ENCODE data around the gene SLC44A3. TPM values are rescaled to one million over a fixed set of nuclear protein-coding genes. Genes with fewer than 3 reads are reported as not detected.

SLC44A3 gene
- total and polyA plus RNA-seq, 2 donors (not counting 1 experiment from before 2014, with no cell fraction given) = 3.9 to 9.7 TPM

DNA sequence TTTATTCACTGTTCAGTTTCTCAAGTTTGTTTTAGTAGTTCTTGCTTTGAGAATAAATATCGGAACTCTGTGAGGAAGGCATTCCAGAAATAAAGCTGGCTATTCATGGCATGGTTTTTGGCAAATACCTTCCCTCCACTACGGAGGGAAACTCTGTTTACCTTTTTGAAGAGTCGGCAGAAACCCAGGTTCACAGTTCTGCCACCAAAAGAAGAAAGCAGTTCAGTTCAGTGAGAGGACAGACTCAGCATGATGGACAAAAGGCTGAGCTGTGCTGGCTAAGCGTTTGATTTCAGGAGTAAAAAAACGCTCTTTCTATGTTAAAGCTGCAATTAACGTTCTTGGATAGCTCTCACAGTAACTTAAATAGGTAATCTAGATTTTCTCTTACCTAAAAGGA lies 64.3 kb downstream of the SLC44A3 start:
- H3K79me2 ChIP-seq (ENCODE audit: control insufficient read depth, insufficient read depth, low read length) = no peaks in the 10 kb centered on the region
- no peak overlapping the region for H3K4me3 ChIP-seq (replicated peaks in 1 of 4; ENCODE audit: control extremely low read depth in 1 of 4, insufficient read depth in 1 of 4, low read depth in 3 of 4, low read length in 4 of 4)
- H3K9me3 ChIP-seq (ENCODE audit: control insufficient read depth, insufficient read depth, low read depth, low read length) = no peaks in the 10 kb centered on the region
- no peaks in the 10 kb centered on the region for H3K27me3 ChIP-seq (ENCODE audit: control insufficient read depth, insufficient read depth, low read length)
- H3K9ac ChIP-seq (ENCODE audit: insufficient read depth, low read length) = peak overlapping the region; percentile 36
- DNase-seq (ENCODE audit: low read depth in 2 of 2) = no peak
- H3K4me1 ChIP-seq (ENCODE audit: control insufficient read depth, extremely low read depth, insufficient read depth, low read length) = peaks cover 11% of the 10 kb centered on the region
- peak overlapping the region; percentile 56 for H3K4me2 ChIP-seq (ENCODE audit: extremely low read depth, insufficient read depth, low read length)
- peak overlapping the region; percentile 78 for H2AFZ ChIP-seq (ENCODE audit: low read length)
- peak overlapping the region; percentile 93 for H3K27ac ChIP-seq (ENCODE audit: insufficient read depth, low read length)
- no peaks in the 10 kb centered on the region for H4K20me1 ChIP-seq (ENCODE audit: control insufficient read depth, extremely low read depth, insufficient read depth, low read length)
- H3K36me3 ChIP-seq (ENCODE audit: control insufficient read depth, insufficient read depth, low read length) = no peaks in the 10 kb centered on the region
- no peak for TF ChIP-seq EZH2 (IDR thresholded peaks at IDR 0.05; ENCODE audit: low read length, missing control alignments)
- no peak for TF ChIP-seq CTCF (conservative IDR thresholded peaks at IDR 0.05 in 1 of 2, IDR thresholded peaks at IDR 0.05 in 1 of 2; ENCODE audit: low read depth in 1 of 2, low read length in 2 of 2)

DNA sequence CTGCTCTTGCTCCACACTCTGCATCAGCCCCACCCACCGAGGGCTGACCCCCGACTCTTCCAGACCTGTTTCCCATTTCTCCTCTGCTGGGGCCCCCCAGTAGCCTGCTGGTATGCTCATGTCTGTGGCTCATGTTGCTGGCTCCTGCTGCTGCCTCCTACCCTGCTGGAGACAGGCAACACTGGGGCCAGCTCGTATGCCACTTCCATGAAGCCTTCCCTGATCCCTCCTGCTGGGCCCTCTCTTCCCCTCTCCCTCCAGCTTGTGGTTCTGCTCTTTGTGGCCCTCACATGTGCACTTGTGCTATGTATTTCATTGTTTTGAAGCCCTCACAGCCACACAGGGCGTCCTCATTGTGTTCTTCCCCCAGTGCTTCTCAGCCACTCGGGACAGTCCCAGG lies 66.2 kb downstream of the SLC44A3 start:
- Histone ChIP-seq H3K27me3 (ENCODE audit: control insufficient read depth, insufficient read depth, low read length) (no peaks in the 10 kb centered on the region), H3K9me3 (ENCODE audit: control insufficient read depth, insufficient read depth, low read depth, low read length) (no peaks in the 10 kb centered on the region), H2AFZ (ENCODE audit: low read length) (no peak overlapping the region), H3K9ac (ENCODE audit: insufficient read depth, low read length) (no peak overlapping the region), H3K4me3 (replicated peaks in 1 of 4; ENCODE audit: control extremely low read depth in 1 of 4, insufficient read depth in 1 of 4, low read depth in 3 of 4, low read length in 4 of 4) (no peak overlapping the region), H3K4me1 (ENCODE audit: control insufficient read depth, extremely low read depth, insufficient read depth, low read length) (peaks cover 11% of the 10 kb centered on the region), H3K27ac (ENCODE audit: insufficient read depth, low read length) (no peak overlapping the region), H4K20me1 (ENCODE audit: control insufficient read depth, extremely low read depth, insufficient read depth, low read length) (no peaks in the 10 kb centered on the region), H3K79me2 (ENCODE audit: control insufficient read depth, insufficient read depth, low read length) (no peaks in the 10 kb centered on the region), H3K36me3 (ENCODE audit: control insufficient read depth, insufficient read depth, low read length) (no peaks in the 10 kb centered on the region), H3K4me2 (ENCODE audit: extremely low read depth, insufficient read depth, low read length) (no peak overlapping the region)
- no peak for DNase-seq (ENCODE audit: low read depth in 2 of 2)
- no peak for TF ChIP-seq CTCF (conservative IDR thresholded peaks at IDR 0.05 in 1 of 2, IDR thresholded peaks at IDR 0.05 in 1 of 2; ENCODE audit: low read depth in 1 of 2, low read length in 2 of 2)
- TF ChIP-seq EZH2 (IDR thresholded peaks at IDR 0.05; ENCODE audit: low read length, missing control alignments) = no peak

DNA sequence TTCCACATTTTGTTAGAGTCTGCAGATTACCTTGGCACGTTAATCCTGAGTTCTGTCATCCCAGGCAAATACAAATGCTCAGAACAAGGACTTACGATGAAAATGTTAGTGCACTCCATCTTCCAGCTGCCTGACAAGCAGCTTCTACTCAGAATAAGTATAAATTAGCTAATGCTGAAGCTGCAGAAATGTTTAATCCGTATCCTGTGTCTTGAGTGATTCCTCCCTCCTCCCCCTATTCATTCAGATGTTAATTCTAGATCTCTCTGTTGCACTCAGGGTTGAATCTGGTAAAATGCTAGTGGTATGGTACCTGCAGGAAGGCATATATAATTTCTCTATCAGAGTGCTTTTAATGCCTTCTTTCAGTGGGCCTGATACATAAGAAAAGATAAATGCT lies 66.9 kb downstream of the SLC44A3 start:
- Histone ChIP-seq H3K27ac (ENCODE audit: insufficient read depth, low read length) (no peak overlapping the region), H3K9me3 (ENCODE audit: control insufficient read depth, insufficient read depth, low read depth, low read length) (no peaks in the 10 kb centered on the region), H4K20me1 (ENCODE audit: control insufficient read depth, extremely low read depth, insufficient read depth, low read length) (no peaks in the 10 kb centered on the region), H3K79me2 (ENCODE audit: control insufficient read depth, insufficient read depth, low read length) (no peaks in the 10 kb centered on the region), H3K4me3 (replicated peaks in 1 of 4; ENCODE audit: control extremely low read depth in 1 of 4, insufficient read depth in 1 of 4, low read depth in 3 of 4, low read length in 4 of 4) (no peak overlapping the region), H3K4me2 (ENCODE audit: extremely low read depth, insufficient read depth, low read length) (no peak overlapping the region), H3K36me3 (ENCODE audit: control insufficient read depth, insufficient read depth, low read length) (no peaks in the 10 kb centered on the region), H3K9ac (ENCODE audit: insufficient read depth, low read length) (no peak overlapping the region), H3K27me3 (ENCODE audit: control insufficient read depth, insufficient read depth, low read length) (no peaks in the 10 kb centered on the region), H2AFZ (ENCODE audit: low read length) (no peak overlapping the region), H3K4me1 (ENCODE audit: control insufficient read depth, extremely low read depth, insufficient read depth, low read length) (peaks cover 11% of the 10 kb centered on the region)
- TF ChIP-seq CTCF (conservative IDR thresholded peaks at IDR 0.05 in 1 of 2, IDR thresholded peaks at IDR 0.05 in 1 of 2; ENCODE audit: low read depth in 1 of 2, low read length in 2 of 2) (no peak), EZH2 (IDR thresholded peaks at IDR 0.05; ENCODE audit: low read length, missing control alignments) (no peak)
- DNase-seq (ENCODE audit: low read depth in 2 of 2) = no peak
